Astrocyte (in vitro differentiated cells and primary cell): ENCODE data around the gene SLC37A1.

Experiments used
- CTCF ChIP-seq: IDR thresholded peaks from 2 replicates; pipeline ENCODE4 v1.5.1; 2011; ENCODE audit warnings: low read depth, mild to moderate bottlenecking, inconsistent platforms, low read length, moderate library complexity; ENCODE audit not compliant: insufficient read depth
- EZH2 ChIP-seq: IDR thresholded peaks from 2 replicates; pipeline ENCODE4 v1.6.1; 2012; ENCODE audit warnings: mild to moderate bottlenecking, low read length, inconsistent platforms; ENCODE audit not compliant: insufficient read depth

DNA sequence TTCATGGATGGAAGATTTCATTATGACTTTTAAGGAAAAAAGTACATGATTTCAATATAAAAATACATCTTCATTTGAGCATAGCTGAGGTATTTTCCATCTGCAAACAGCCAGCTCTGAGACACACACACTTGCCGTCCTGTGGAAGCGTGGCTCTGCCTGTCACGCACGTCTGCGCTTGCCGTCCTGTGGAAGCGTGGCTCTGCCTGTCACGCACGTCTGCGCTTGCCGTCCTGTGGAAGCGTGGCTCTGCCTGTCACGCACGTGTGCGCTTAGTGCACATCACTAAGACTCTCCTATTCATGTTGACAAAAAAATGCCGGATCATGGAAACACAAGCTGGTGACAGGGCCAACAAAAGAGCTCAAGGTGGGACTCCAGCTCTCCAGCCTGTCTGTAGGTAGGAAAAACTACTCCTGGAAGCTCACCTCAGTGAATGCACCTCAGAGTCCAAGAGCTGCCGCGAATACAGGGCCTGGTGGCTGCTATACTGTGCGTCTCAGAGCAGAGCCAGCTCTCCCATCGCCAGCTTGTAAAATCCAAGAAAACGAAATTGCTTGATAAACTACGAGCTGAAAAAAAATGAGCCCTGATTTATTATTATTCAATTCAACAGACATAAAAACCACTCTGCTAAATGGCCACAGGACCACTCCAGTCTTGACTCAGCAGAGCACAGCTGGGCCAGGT is 69.3 kb downstream of the SLC37A1 start:
- TF ChIP-seq EZH2 (no peak), CTCF (no peak)
